Endothelial cell of umbilical vein (primary cell): ENCODE data around the gene WDR74. TPM values are rescaled to one million over a fixed set of nuclear protein-coding genes. Genes with fewer than 3 reads are reported as not detected.

Experiments used
- BruUV-seq: library from RNA; stranded (reverse); fragments of 400-500 nt; replicated peaks from 2 replicates; lab custom pipeline; 2021; lab: Mats Ljungman, UMichigan
- CTCF ChIA-PET: fragments of 300-600, 350-600 bp; sonication (Branson Sonifier 250); formaldehyde crosslinking; loops from one replicate; lab custom pipeline; 2021; ENCODE audit warnings: antibody characterized with exemption, inconsistent platforms; lab: Charles Lee
- POLR2A ChIA-PET: fragments of 300-600, 350-600 bp; sonication (Branson Sonifier 250); formaldehyde crosslinking; loops from one replicate; lab custom pipeline; 2021; ENCODE audit warnings: antibody characterized with exemption, inconsistent platforms; lab: Charles Lee
- DNase-seq: peaks from one replicate; pipeline ENCODE4 v3.0.0-alpha.2; 2011; ENCODE audit warnings: low read depth, low spot score
- FAIRE-seq: peaks from 2 replicates; lab custom pipeline; 2011; peaks lifted over from hg19 to GRCh38; lab: Jason Lieb, UNC
- H2AFZ ChIP-seq: 2 replicates; pipeline ENCODE4 v1.6.0; 2012; ENCODE audit warnings: low read depth, low read length, control low read depth, inconsistent platforms
- H3K27ac ChIP-seq: 2 replicates; pipeline ENCODE4 v1.5.1; 2011; ENCODE audit warnings: low read depth, mild to moderate bottlenecking, control low read depth, low read length, moderate library complexity; ENCODE audit not compliant: insufficient read depth
- H3K27me3 ChIP-seq, 2 experiments: 2 replicates each; pipeline versions ENCODE4 v1.6.0 to v1.6.1; 2011; ENCODE audit warnings: low read length in 2 of 2, mixed read lengths in 1 of 2; ENCODE audit not compliant: control insufficient read depth in 2 of 2, insufficient read depth in 2 of 2
- H3K36me3 ChIP-seq, 2 experiments: 2 replicates in 1 of 2; 3 replicates in 1 of 2; pipeline ENCODE4 v1.5.1; 2011; ENCODE audit warnings: low read length in 2 of 2, mild to moderate bottlenecking in 1 of 2, moderate library complexity in 1 of 2; ENCODE audit not compliant: control insufficient read depth in 2 of 2, insufficient read depth in 2 of 2; ENCODE audit errors: extremely low read depth in 1 of 2
- H3K4me1 ChIP-seq: 3 replicates; pipeline ENCODE4 v1.5.1; 2011; ENCODE audit warnings: mild to moderate bottlenecking, low read length; ENCODE audit not compliant: control insufficient read depth, insufficient read depth; ENCODE audit errors: extremely low read depth
- H3K4me2 ChIP-seq: 2 replicates; pipeline ENCODE4 v1.6.1; 2011; ENCODE audit warnings: low read length, control low read depth, mixed read lengths; ENCODE audit not compliant: insufficient read depth
- H3K4me3 ChIP-seq, 3 experiments: fragments of 200-600 bp in 1 of 3; sonication (generic), shearing (Covaris generic) in 1 of 3; replicated peaks in 1 of 3; 2 replicates each; pipeline ENCODE4 v1.5.1; 2011 to 2016; ENCODE audit warnings: control low read depth in 3 of 3, low read length in 3 of 3, mild to moderate bottlenecking in 2 of 3, inconsistent platforms in 1 of 3, low read depth in 1 of 3, moderate library complexity in 1 of 3; ENCODE audit not compliant: insufficient read depth in 1 of 3
- H3K79me2 ChIP-seq: 2 replicates; pipeline ENCODE4 v1.6.0; 2012; ENCODE audit warnings: low read length, inconsistent platforms; ENCODE audit not compliant: control insufficient read depth, insufficient read depth
- H3K9ac ChIP-seq: replicated peaks from 2 replicates; pipeline ENCODE3; 2011; ENCODE audit warnings: low read length, control low read depth; ENCODE audit not compliant: insufficient read depth; ENCODE audit errors: extremely low read depth
- H3K9me1 ChIP-seq: replicated peaks from 3 replicates; pipeline ENCODE4 v1.6.0; 2011; ENCODE audit warnings: mild to moderate bottlenecking, low read length; ENCODE audit not compliant: control insufficient read depth, insufficient read depth; ENCODE audit errors: extremely low read depth
- H3K9me3 ChIP-seq: replicated peaks from 2 replicates; pipeline ENCODE4 v1.5.1; 2012; ENCODE audit warnings: low read length, inconsistent platforms; ENCODE audit not compliant: control insufficient read depth, insufficient read depth
- H4K20me1 ChIP-seq: replicated peaks from 2 replicates; pipeline ENCODE3; 2011; ENCODE audit warnings: mild to moderate bottlenecking, low read length; ENCODE audit not compliant: control insufficient read depth, insufficient read depth; ENCODE audit errors: extremely low read depth
- EZH2 ChIP-seq: IDR thresholded peaks from 2 replicates; pipeline ENCODE4 v1.6.1; 2012; ENCODE audit warnings: borderline replicate concordance, low read depth, mild to moderate bottlenecking, moderate library complexity, low read length, inconsistent platforms; ENCODE audit not compliant: severe bottlenecking
- FOS ChIP-seq: IDR thresholded peaks from 2 replicates; pipeline ENCODE4 v1.6.1; 2011; ENCODE audit warnings: mild to moderate bottlenecking, low read length, moderate library complexity, borderline replicate concordance; ENCODE audit not compliant: insufficient read depth
- GATA2 ChIP-seq: IDR thresholded peaks from 2 replicates; pipeline ENCODE4 v1.7.0; 2011; ENCODE audit warnings: low read depth, mild to moderate bottlenecking, moderate library complexity, mixed read lengths, low read length; ENCODE audit not compliant: insufficient read length, insufficient read depth
- JUN ChIP-seq: IDR thresholded peaks from 2 replicates; pipeline ENCODE4 v1.6.1; 2011; ENCODE audit warnings: borderline replicate concordance, low read depth; ENCODE audit not compliant: insufficient read length, insufficient read depth
- MYC ChIP-seq: IDR thresholded peaks from one replicate; pipeline ENCODE4 v1.6.1; 2011; ENCODE audit warnings: mild to moderate bottlenecking, low read depth, low read length
- POLR2A ChIP-seq: IDR thresholded peaks from 2 replicates; pipeline ENCODE4 v1.6.1; 2012; ENCODE audit warnings: low read depth, mild to moderate bottlenecking, control low read depth, low read length
- POLR2AphosphoS5 ChIP-seq: IDR thresholded peaks from 2 replicates; pipeline ENCODE4 v1.6.1; 2012; ENCODE audit warnings: low read depth, mild to moderate bottlenecking, control low read depth, low read length, moderate library complexity; ENCODE audit not compliant: insufficient read depth
- dilution Hi-C: fragments of 300-500 bp; cut with MboI; formaldehyde crosslinking; loops from one replicate; pipeline ENCODE4 v1.15.0; 2019; ENCODE audit warnings: low sequenced_read_pairs; ENCODE audit not compliant: extremely low pct_ligation_motif_present
- intact Hi-C: fragments of 100-400 bp; cut with micrococcal nuclease; formaldehyde crosslinking; loops from one replicate; pipeline ENCODE4 v1.10.0; 2022
- polyA plus RNA-seq, 4 experiments: library from polyadenylated mRNA; depleted of rRNA in 3 of 4; stranded (reverse) in 3 of 4; unstranded in 1 of 4; fragments of >200 nt; gene quantifications; 2 replicates each; pipeline versions ENCODE4 v1.2.1 to v1.2.3, GENCODE V29; 2011 to 2012; ENCODE audit warnings: missing spikeins in 1 of 4
- total RNA-seq: library from RNA; stranded (reverse); gene quantifications from 2 replicates; pipeline ENCODE4 v1.2.3, GENCODE V29; 2021
- TF ChIP-seq, protein P1 (sequence below): IDR thresholded peaks from 2 replicates; pipeline ENCODE4 v1.6.1; 2011; ENCODE audit not compliant: insufficient read depth, insufficient read length
- TF ChIP-seq, protein P2 (sequence below), 2 donors: IDR thresholded peaks; 1 replicate in 1 of 2; 2 replicates in 1 of 2; pipeline ENCODE4 v1.5.1; 2011; ENCODE audit warnings: low read length in 2 of 2, mild to moderate bottlenecking in 2 of 2, moderate library complexity in 2 of 2, control low read depth in 1 of 2, inconsistent platforms in 1 of 2, low read depth in 1 of 2; ENCODE audit not compliant: insufficient read depth in 1 of 2; ENCODE audit errors: extremely low read depth in 1 of 2

The WDR74 gene
- total and polyA plus RNA-seq, 2 donors (not counting 3 experiments of a cell fraction or from before 2014, with no cell fraction given) = 44.7 to 51.7 TPM

DNA sequence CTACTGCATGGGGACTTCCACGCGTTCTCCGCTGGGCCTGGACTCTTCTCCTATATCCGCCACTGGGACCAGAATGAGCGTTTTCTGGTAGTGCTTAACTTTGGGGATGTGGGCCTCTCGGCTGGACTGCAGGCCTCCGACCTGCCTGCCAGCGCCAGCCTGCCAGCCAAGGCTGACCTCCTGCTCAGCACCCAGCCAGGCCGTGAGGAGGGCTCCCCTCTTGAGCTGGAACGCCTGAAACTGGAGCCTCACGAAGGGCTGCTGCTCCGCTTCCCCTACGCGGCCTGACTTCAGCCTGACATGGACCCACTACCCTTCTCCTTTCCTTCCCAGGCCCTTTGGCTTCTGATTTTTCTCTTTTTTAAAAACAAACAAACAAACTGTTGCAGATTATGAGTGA, 49.0 kb upstream of the WDR74 start:
- H3K9ac ChIP-seq = no peak overlapping the region
- no peak overlapping the region for H3K4me2 ChIP-seq
- peaks cover 35% of the 10 kb centered on the region for H3K79me2 ChIP-seq
- FAIRE-seq (no peak), DNase-seq (no peak)
- H4K20me1 ChIP-seq = peaks cover 5% of the 10 kb centered on the region
- no peaks in the 10 kb centered on the region for H3K27me3 ChIP-seq
- no peak overlapping the region for H3K4me3 ChIP-seq
- H3K36me3 ChIP-seq = peaks cover 38 to 40% of the 10 kb centered on the region in 2 experiments
- TF ChIP-seq JUN (no peak), EZH2 (no peak), MYC (no peak), FOS (no peak)
- TF ChIP-seq, protein P1, sequence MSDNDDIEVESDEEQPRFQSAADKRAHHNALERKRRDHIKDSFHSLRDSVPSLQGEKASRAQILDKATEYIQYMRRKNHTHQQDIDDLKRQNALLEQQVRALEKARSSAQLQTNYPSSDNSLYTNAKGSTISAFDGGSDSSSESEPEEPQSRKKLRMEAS = no peak
- intact Hi-C loops (no loop called here), dilution Hi-C loops (no loop called here)
- H3K4me1 ChIP-seq = peaks cover 43% of the 10 kb centered on the region
- ChIA-PET CTCF (interaction anchor here (1.0 kb wide), 1 partner anchor 15 kb away, joined by 3 read pairs; no protein-coding TSS in a partner anchor), POLR2A (no interaction called here)
- H3K9me3 ChIP-seq = no peaks in the 10 kb centered on the region
- BruUV-seq = no TSS peak
- H3K9me1 ChIP-seq = no peaks in the 10 kb centered on the region
- H2AFZ ChIP-seq = no peak overlapping the region
- H3K27ac ChIP-seq = no peak overlapping the region

DNA sequence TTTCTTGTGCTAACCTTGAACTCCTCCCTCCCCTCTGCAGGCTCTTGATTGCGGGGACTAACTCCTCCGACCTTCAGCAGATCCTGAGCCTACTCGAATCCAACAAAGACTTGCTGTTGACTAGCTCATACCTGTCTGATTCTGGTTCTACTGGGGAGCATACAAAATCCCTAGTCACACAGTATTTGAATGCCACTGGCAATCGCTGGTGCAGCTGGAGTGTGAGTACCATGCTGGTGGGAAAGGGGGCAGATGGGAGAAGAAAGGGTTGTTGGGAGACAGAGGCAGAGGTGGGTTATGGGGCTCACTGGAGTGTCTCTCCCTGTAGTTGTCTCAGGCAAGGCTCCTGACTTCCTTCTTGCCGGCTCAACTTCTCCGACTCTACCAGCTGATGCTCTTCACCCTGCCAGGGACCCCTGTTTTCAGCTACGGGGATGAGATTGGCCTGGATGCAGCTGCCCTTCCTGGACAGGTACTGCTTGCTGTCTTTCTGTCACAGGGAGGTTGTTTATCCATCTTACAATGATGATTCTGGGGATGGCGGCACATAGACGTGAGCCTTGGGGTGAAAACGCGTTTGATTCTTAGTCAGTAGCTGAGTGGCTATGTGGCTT, 45.9 kb upstream of the WDR74 start:
- intact Hi-C loops = no loop called here
- Histone ChIP-seq H3K9ac (no peak overlapping the region), H3K4me1 (peaks cover 57% of the 10 kb centered on the region), H3K79me2 (peaks cover 56% of the 10 kb centered on the region), H3K27ac (no peak overlapping the region), H3K27me3 (no peaks in the 10 kb centered on the region), H3K4me2 (no peak overlapping the region), H4K20me1 (peaks cover 5% of the 10 kb centered on the region), H3K9me3 (no peaks in the 10 kb centered on the region), H3K4me3 (no peak overlapping the region), H3K36me3 (peaks cover 41 to 44% of the 10 kb centered on the region in 2 experiments), H3K9me1 (no peaks in the 10 kb centered on the region), H2AFZ (no peak overlapping the region)
- FAIRE-seq = no peak
- ChIA-PET POLR2A (no interaction called here), CTCF (interaction anchor here (1.0 to 2.5 kb wide), 5 partner anchors 20 to 99 kb away, joined by 4 to 16 read pairs (median 5); partner anchors contain the start of gene TMEM179B)
- dilution Hi-C loops = no loop called here
- BruUV-seq = no TSS peak
- TF ChIP-seq, protein P2, sequence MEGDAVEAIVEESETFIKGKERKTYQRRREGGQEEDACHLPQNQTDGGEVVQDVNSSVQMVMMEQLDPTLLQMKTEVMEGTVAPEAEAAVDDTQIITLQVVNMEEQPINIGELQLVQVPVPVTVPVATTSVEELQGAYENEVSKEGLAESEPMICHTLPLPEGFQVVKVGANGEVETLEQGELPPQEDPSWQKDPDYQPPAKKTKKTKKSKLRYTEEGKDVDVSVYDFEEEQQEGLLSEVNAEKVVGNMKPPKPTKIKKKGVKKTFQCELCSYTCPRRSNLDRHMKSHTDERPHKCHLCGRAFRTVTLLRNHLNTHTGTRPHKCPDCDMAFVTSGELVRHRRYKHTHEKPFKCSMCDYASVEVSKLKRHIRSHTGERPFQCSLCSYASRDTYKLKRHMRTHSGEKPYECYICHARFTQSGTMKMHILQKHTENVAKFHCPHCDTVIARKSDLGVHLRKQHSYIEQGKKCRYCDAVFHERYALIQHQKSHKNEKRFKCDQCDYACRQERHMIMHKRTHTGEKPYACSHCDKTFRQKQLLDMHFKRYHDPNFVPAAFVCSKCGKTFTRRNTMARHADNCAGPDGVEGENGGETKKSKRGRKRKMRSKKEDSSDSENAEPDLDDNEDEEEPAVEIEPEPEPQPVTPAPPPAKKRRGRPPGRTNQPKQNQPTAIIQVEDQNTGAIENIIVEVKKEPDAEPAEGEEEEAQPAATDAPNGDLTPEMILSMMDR (IDR thresholded peaks at IDR 0.05; ENCODE audit: extremely low read depth in 1 of 2, insufficient read depth in 1 of 2, low read depth in 1 of 2, low read length in 2 of 2) = no peak
- TF ChIP-seq EZH2 = no peak
- TF ChIP-seq MYC = no peak
- TF ChIP-seq FOS = no peak
- TF ChIP-seq POLR2AphosphoS5 = no peak
- TF ChIP-seq POLR2A = no peak
- no peak for TF ChIP-seq JUN
- TF ChIP-seq, protein P1 = no peak
- TF ChIP-seq GATA2 = no peak
- no peak for DNase-seq
